ENCODE results near the gene SDC3. TPM values are rescaled to one million over a fixed set of nuclear protein-coding genes. Genes with fewer than 3 reads are reported as not detected.

Gene SDC3
- total and polyA plus RNA-seq, 10 of the 15 experiments (the other 5 are each of a cell fraction or from before 2014, with no cell fraction given), result under 0.01 to 0.46 (median 0.07) TPM; not detected in 2

DNA sequence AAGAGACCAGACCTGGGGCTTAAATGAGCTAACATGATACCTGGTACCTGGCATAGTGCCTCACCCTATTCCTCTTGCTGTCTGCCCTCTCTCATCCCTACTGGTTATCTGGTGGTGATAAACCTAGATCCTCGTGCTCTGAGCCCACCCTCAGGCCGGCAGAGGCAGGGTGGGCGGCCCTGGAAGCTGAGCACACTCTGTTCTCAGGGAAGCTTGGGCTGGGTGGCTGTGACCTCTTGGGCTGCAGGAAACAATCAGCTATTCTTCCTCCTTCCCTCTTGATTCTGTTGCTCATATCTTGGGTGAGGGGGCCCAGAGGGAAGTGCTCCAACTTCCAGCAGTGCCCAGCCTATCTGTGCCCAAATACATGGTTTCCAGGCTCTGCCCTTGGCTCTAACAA, 42.0 kb downstream of the SDC3 start (continued):
- TF ChIP-seq IKZF2 (IDR thresholded peaks at IDR 0.05), result no peak
- no peak for TF ChIP-seq ZSCAN29 (IDR thresholded peaks at IDR 0.05)
- no peak for TF ChIP-seq KAT2A (conservative IDR thresholded peaks at IDR 0.05; ENCODE audit: control insufficient read depth, low read depth, low read length)
- TF ChIP-seq RCOR1 (conservative IDR thresholded peaks at IDR 0.05; ENCODE audit: low read depth, low read length), result no peak
- TF ChIP-seq EGR1 (IDR thresholded peaks at IDR 0.05; ENCODE audit: borderline replicate concordance in 1 of 2, low read depth in 2 of 2, low read length in 2 of 2), result no peak
- no peak for TF ChIP-seq ZNF217 (IDR thresholded peaks at IDR 0.05)

GRCh38 chr1:30864681-30865080, 43.9 kb downstream of the SDC3 start:
- CTCF ChIA-PET, result interaction anchor here (2.8 kb wide), 1 partner anchor 63 kb away, joined by 9 read pairs; no protein-coding TSS in a partner anchor

More at GRCh38 chr1:30864681-30865080, 43.9 kb downstream of the SDC3 start:
- in situ Hi-C loops (cut with MboI), result no loop called here
- SMC1A ChIA-PET (ENCODE audit: uncharacterized antibody, unreplicated experiment), result no interaction called here
- ATAC-seq, result no peak
- H3K4me2 ChIP-seq (ENCODE audit: control insufficient read depth, insufficient read depth), result no peak overlapping the region
- H3K9me3 ChIP-seq (replicated peaks; ENCODE audit: control insufficient read depth, insufficient read depth, low read length), result no peaks in the 10 kb centered on the region
- no peaks in the 10 kb centered on the region for H3K79me2 ChIP-seq (ENCODE audit: control insufficient read depth, insufficient read depth, low read length)
- BruUV-seq (replicated peaks), result no TSS peak
- H4K20me1 ChIP-seq (ENCODE audit: control insufficient read depth, insufficient read depth), result peaks cover 2% of the 10 kb centered on the region; the same call in 1 of the 2 replicates
- intact Hi-C loops (cut with micrococcal nuclease; ENCODE audit: unreplicated experiment), result no loop called here
- no peaks in the 10 kb centered on the region for H3K36me3 ChIP-seq (ENCODE audit: control insufficient read depth in 2 of 2, insufficient read depth in 2 of 2, low read length in 1 of 2)
- H3K9ac ChIP-seq (ENCODE audit: control insufficient read depth, insufficient read depth, low read length), result no peak overlapping the region
- FAIRE-seq, result no peak
- 35% methylated on average over 7 of the region's 7 CpGs for WGBS (ENCODE audit: insufficient coverage, insufficient replicate concordance, low lambda C conversion rate, missing lambda C conversion rate)
- TF ChIP-seq ESRRA (IDR thresholded peaks at IDR 0.05; ENCODE audit: low read length) (no peak), SMAD5 (IDR thresholded peaks at IDR 0.05; ENCODE audit: low read depth) (no peak), NR2C1 (IDR thresholded peaks at IDR 0.05) (no peak), E2F8 (IDR thresholded peaks at IDR 0.05; ENCODE audit: low read depth, partially characterized antibody) (no peak), SRF (IDR thresholded peaks at IDR 0.05; ENCODE audit: low read depth in 2 of 2, low read length in 2 of 2) (no peak), ZBED1 (IDR thresholded peaks at IDR 0.05; ENCODE audit: borderline replicate concordance) (no peak), PML (IDR thresholded peaks at IDR 0.05; ENCODE audit: low read length) (no peak), EED (IDR thresholded peaks at IDR 0.05; ENCODE audit: low read depth) (no peak), ZNF217 (IDR thresholded peaks at IDR 0.05) (no peak), YBX1 (IDR thresholded peaks at IDR 0.05) (no peak), NR2F1 (conservative IDR thresholded peaks at IDR 0.05) (no peak), SMC3 (IDR thresholded peaks at IDR 0.05; ENCODE audit: borderline replicate concordance, low read length) (no peak), ASH2L (IDR thresholded peaks at IDR 0.05; ENCODE audit: borderline replicate concordance, low read depth) (no peak)
- TF ChIP-seq, protein P1, sequence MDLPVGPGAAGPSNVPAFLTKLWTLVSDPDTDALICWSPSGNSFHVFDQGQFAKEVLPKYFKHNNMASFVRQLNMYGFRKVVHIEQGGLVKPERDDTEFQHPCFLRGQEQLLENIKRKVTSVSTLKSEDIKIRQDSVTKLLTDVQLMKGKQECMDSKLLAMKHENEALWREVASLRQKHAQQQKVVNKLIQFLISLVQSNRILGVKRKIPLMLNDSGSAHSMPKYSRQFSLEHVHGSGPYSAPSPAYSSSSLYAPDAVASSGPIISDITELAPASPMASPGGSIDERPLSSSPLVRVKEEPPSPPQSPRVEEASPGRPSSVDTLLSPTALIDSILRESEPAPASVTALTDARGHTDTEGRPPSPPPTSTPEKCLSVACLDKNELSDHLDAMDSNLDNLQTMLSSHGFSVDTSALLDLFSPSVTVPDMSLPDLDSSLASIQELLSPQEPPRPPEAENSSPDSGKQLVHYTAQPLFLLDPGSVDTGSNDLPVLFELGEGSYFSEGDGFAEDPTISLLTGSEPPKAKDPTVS (IDR thresholded peaks at IDR 0.05; ENCODE audit: low read depth, low read length), result no peak
- peaks cover 9% of the 10 kb centered on the region for H3K4me1 ChIP-seq (ENCODE audit: control insufficient read depth, insufficient read depth, low read length)
- RAD21 ChIA-PET (ENCODE audit: unreplicated experiment), result no interaction called here
- H2AFZ ChIP-seq (ENCODE audit: control insufficient read depth, low read depth, low read length), result no peak overlapping the region
- no peak for DNase-seq (ENCODE audit: low read depth, low spot score)
- no peak overlapping the region for H3K27ac ChIP-seq (ENCODE audit: control insufficient read depth, insufficient read depth)
- H3K4me3 ChIP-seq, result no peak overlapping the region
- POLR2A ChIA-PET, result no interaction called here
- H3K27me3 ChIP-seq (replicated peaks in 1 of 2; ENCODE audit: control insufficient read depth in 2 of 2, insufficient read depth in 2 of 2, low read length in 1 of 2), result peaks cover 4 to 9% of the 10 kb centered on the region in 2 experiments; a peak in 3 of 4 replicates
